Mononuclear cell (primary cell): Measurements from ENCODE around the gene ARRDC1. TPM values are rescaled to one million over a fixed set of nuclear protein-coding genes. Genes with fewer than 3 reads are reported as not detected.

Source experiments
- H3K27me3 ChIP-seq: 2 replicates; pipeline ENCODE4 v1.6.0; 2011; ENCODE audit warnings: low read length, control low read depth; ENCODE audit not compliant: insufficient read depth
- H3K4me1 ChIP-seq: 2 replicates; pipeline ENCODE4 v1.5.1; 2011; ENCODE audit warnings: mild to moderate bottlenecking, low read length, control low read depth; ENCODE audit not compliant: insufficient read depth
- H3K4me3 ChIP-seq: 2 replicates; pipeline ENCODE4 v1.5.1; 2011; ENCODE audit warnings: mild to moderate bottlenecking, low read length, moderate library complexity
- H3K9me3 ChIP-seq: 2 replicates; pipeline ENCODE4 v1.5.1; 2011; ENCODE audit warnings: low read depth, mild to moderate bottlenecking, control low read depth, low read length
- total RNA-seq: library from RNA; depleted of rRNA; stranded (reverse); fragments of >200 nt; gene quantifications from one replicate; pipeline ENCODE4 v1.2.3, GENCODE V29; 2012

Gene ARRDC1
- total RNA-seq, 1 donor: 28.7 TPM

DNA sequence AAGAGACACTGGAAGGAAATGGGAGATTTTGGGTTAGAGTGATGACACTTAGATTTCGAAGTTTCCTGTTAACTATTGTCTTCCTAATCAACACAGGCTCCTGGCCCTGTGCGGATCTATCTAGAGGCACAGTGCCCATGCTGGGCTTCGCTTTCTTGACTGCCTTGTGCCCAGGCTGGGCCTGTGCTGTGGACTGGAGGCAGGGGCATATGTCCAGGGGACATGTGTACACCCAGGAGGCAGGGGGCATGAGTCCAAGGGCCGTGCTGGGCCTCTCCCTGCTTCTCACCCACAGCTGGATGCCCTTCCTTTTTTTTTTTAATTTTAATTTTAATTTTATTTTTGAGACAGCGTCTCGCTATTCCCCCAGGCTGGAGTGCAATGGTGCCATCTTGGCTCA is 50.9 kb downstream of the ARRDC1 start:
- H3K4me1 ChIP-seq: peaks cover 4% of the 10 kb centered on the region
- H3K9me3 ChIP-seq: no peaks in the 10 kb centered on the region
- no peak overlapping the region for H3K4me3 ChIP-seq
- no peaks in the 10 kb centered on the region for H3K27me3 ChIP-seq

DNA sequence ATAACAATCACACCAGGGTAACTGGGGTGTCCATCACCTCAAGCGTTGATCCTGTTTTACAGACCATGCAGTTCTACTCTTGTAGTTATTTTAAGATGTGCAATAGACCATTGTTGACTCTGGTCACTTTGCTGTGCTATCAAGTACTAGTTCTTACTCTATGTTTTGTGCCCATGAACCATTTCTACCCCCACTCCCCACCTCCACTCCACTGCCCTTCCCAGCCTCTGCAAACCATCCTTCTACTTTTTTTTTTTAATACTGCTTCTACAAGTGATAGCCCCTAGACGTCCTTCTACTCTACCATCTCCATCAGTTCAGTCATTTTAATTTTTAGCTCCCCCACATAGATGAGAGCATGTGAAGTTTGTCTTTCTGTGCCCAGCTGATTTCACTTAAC is 52.1 kb downstream of the ARRDC1 start:
- Histone ChIP-seq H3K9me3 (no peaks in the 10 kb centered on the region), H3K27me3 (no peaks in the 10 kb centered on the region), H3K4me1 (peaks cover 4% of the 10 kb centered on the region), H3K4me3 (no peak overlapping the region)

- H3K27me3 ChIP-seq: no peaks in the 10 kb centered on the region
- H3K4me1 ChIP-seq: peaks cover 4% of the 10 kb centered on the region
- no peak overlapping the region for H3K4me3 ChIP-seq
- H3K9me3 ChIP-seq: no peaks in the 10 kb centered on the region
These were observed 53.3 kb downstream of the ARRDC1 start for GRCh38 chr9:137658781-137659180.

- Histone ChIP-seq H3K4me1 (peaks cover 4% of the 10 kb centered on the region), H3K9me3 (no peaks in the 10 kb centered on the region), H3K27me3 (no peaks in the 10 kb centered on the region), H3K4me3 (no peak overlapping the region)
These were observed 54.7 kb downstream of the ARRDC1 start for GRCh38 chr9:137660144-137660543.

- H3K4me3 ChIP-seq: no peak overlapping the region
- no peaks in the 10 kb centered on the region for H3K9me3 ChIP-seq
- H3K27me3 ChIP-seq: no peaks in the 10 kb centered on the region
- H3K4me1 ChIP-seq: peaks cover 22% of the 10 kb centered on the region
These were observed 58.1 kb downstream of the ARRDC1 start for GRCh38 chr9:137663584-137663983.

DNA sequence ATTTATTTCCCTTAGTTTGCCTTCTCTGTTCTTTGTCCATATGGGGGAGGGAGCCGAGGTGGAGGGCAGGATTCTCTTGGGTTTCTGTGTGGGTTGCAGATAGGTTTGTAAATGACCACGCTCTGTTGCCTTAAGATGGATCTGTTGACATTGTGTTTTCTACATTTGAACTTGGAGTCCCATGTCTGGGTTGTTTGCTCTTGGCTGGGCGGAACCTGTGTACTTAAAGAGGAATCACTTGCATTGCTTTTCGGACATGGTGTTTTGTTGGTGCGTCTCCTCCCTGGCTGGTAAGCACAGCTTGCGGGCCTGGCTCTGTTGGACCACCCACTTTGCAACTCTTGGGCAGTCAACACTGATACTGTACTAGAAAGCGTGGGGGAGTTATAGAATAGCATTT is 59.2 kb downstream of the ARRDC1 start:
- Histone ChIP-seq H3K27me3 (no peaks in the 10 kb centered on the region), H3K4me1 (peaks cover 19% of the 10 kb centered on the region), H3K4me3 (no peak overlapping the region), H3K9me3 (no peaks in the 10 kb centered on the region)

Other genes starting within 250 kb of the ARRDC1 start
- gene EXD3, start 182.5 kb upstream of the ARRDC1 start, total RNA-seq: 6.1 TPM
- 2.2 TPM for gene NOXA1, start 182.3 kb upstream of the ARRDC1 start, total RNA-seq
- gene ENTPD8, start 164.3 kb upstream of the ARRDC1 start, total RNA-seq: not detected
- gene NSMF, start 146.4 kb upstream of the ARRDC1 start, total RNA-seq: 23.7 TPM
- gene PNPLA7, start 55.3 kb upstream of the ARRDC1 start, total RNA-seq: 2.3 TPM
- gene MRPL41, start 53.8 kb upstream of the ARRDC1 start, total RNA-seq: 15.6 TPM
- 17.6 TPM for gene DPH7, start 26.8 kb upstream of the ARRDC1 start, total RNA-seq
- gene ZMYND19, start 15.2 kb upstream of the ARRDC1 start, total RNA-seq: 1.4 TPM
- 56.6 TPM for gene EHMT1, start 13.3 kb downstream of the ARRDC1 start, total RNA-seq